CD14-positive monocyte (primary cell): ENCODE data around the gene SPTLC2. TPM values are rescaled to one million over a fixed set of nuclear protein-coding genes. Genes with fewer than 3 reads are reported as not detected.
"Not testable (repeated sequence)": the region's sequence is repeated elsewhere in the genome, so short reads cannot be mapped to it uniquely, and the experiment has no call there.

Source experiments
- DNase-seq, 3 donors: peaks; one replicate each; pipeline ENCODE4 v3.0.0-alpha.2; 2011 to 2022
- H2AFZ ChIP-seq: 2 replicates; pipeline ENCODE4 v1.6.0; 2012; ENCODE audit warnings: mild to moderate bottlenecking, low read depth, low read length, inconsistent platforms; ENCODE audit not compliant: insufficient read depth, poor library complexity, severe bottlenecking
- H3K27ac ChIP-seq, 2 donors: 1 replicate in 1 of 2; 2 replicates in 1 of 2; pipeline ENCODE4 v1.5.1; 2012 to 2013; ENCODE audit warnings: low read length in 2 of 2, control low read depth in 1 of 2, inconsistent platforms in 1 of 2, low read depth in 1 of 2, mild to moderate bottlenecking in 1 of 2
- H3K27me3 ChIP-seq, 2 donors: one replicate each; pipeline versions ENCODE4 v1.6.0 to v1.6.1; 2011 to 2013; ENCODE audit warnings: low read length in 2 of 2; ENCODE audit not compliant: control insufficient read depth in 2 of 2, insufficient read depth in 2 of 2
- H3K36me3 ChIP-seq, 2 donors: replicated peaks in 1 of 2; 1 replicate in 1 of 2; 2 replicates in 1 of 2; pipeline versions ENCODE4 v1.5.1 to v1.6.1; 2012 to 2013; ENCODE audit warnings: low read length in 2 of 2, control low read depth in 1 of 2, inconsistent platforms in 1 of 2, mild to moderate bottlenecking in 1 of 2; ENCODE audit not compliant: insufficient read depth in 2 of 2, control insufficient read depth in 1 of 2
- H3K4me1 ChIP-seq, 2 donors: 1 replicate in 1 of 2; 2 replicates in 1 of 2; pipeline versions ENCODE4 v1.5.1 to v1.6.1; 2012 to 2013; ENCODE audit warnings: low read length in 2 of 2, control low read depth in 1 of 2, inconsistent platforms in 1 of 2, mild to moderate bottlenecking in 1 of 2, moderate library complexity in 1 of 2; ENCODE audit not compliant: insufficient read depth in 2 of 2, control insufficient read depth in 1 of 2
- H3K4me2 ChIP-seq: replicated peaks from 2 replicates; pipeline ENCODE3; 2012; ENCODE audit warnings: low read length, moderate library complexity, mild to moderate bottlenecking; ENCODE audit not compliant: poor library complexity, severe bottlenecking; ENCODE audit errors: extremely low read depth
- H3K4me3 ChIP-seq, 3 experiments: fragments of 200-600 bp in 1 of 3; sonication (generic) in 1 of 3; replicated peaks in 1 of 3; 1 replicate in 2 of 3; 2 replicates in 1 of 3; pipeline ENCODE4 v1.5.1; 2011 to 2013; ENCODE audit warnings: low read length in 3 of 3, mild to moderate bottlenecking in 3 of 3, control low read depth in 2 of 3, low read depth in 2 of 3, inconsistent platforms in 1 of 3, moderate library complexity in 1 of 3
- H3K79me2 ChIP-seq: 2 replicates; pipeline ENCODE4 v1.6.0; 2012; ENCODE audit warnings: mild to moderate bottlenecking, control low read depth, inconsistent platforms, low read length, moderate library complexity; ENCODE audit not compliant: insufficient read depth
- H3K9ac ChIP-seq: 2 replicates; pipeline ENCODE4 v1.6.0; 2017; ENCODE audit warnings: low read length, mild to moderate bottlenecking; ENCODE audit not compliant: insufficient read depth, poor library complexity, severe bottlenecking
- H3K9me3 ChIP-seq, 2 donors: replicated peaks in 1 of 2; 1 replicate in 1 of 2; 2 replicates in 1 of 2; pipeline versions ENCODE4 v1.5.1 to v1.6.1; 2012 to 2013; ENCODE audit warnings: low read length in 2 of 2, control low read depth in 1 of 2; ENCODE audit not compliant: control insufficient read depth in 1 of 2, insufficient read depth in 1 of 2
- H4K20me1 ChIP-seq: 2 replicates; pipeline ENCODE4 v1.6.0; 2012; ENCODE audit warnings: mild to moderate bottlenecking, low read length, control low read depth, moderate library complexity; ENCODE audit not compliant: insufficient read depth
- H3K27ac Mint-ChIP-seq, 7 donors: one replicate each; pipeline ENCODE4 v1.8.0; 2020; ENCODE audit warnings: mild to moderate bottlenecking in 7 of 7, mixed read lengths in 7 of 7, moderate library complexity in 6 of 7, inconsistent platforms in 2 of 7
- H3K27me3 Mint-ChIP-seq, 3 donors: one replicate each; pipeline ENCODE4 v1.8.0; 2021 to 2022; ENCODE audit warnings: low read depth in 3 of 3, mild to moderate bottlenecking in 3 of 3, mixed read lengths in 3 of 3, moderate library complexity in 3 of 3, inconsistent platforms in 1 of 3
- H3K36me3 Mint-ChIP-seq, 2 donors: one replicate each; pipeline ENCODE4 v1.8.0; 2020; ENCODE audit warnings: mixed read lengths in 2 of 2, inconsistent platforms in 1 of 2, mild to moderate bottlenecking in 1 of 2
- H3K4me1 Mint-ChIP-seq: one replicate; pipeline ENCODE4 v1.8.0; 2020; ENCODE audit warnings: mild to moderate bottlenecking, mixed read lengths
- H3K4me3 Mint-ChIP-seq, 2 donors: one replicate each; pipeline ENCODE4 v1.8.0; 2020; ENCODE audit warnings: mild to moderate bottlenecking in 2 of 2, mixed read lengths in 2 of 2, moderate library complexity in 1 of 2
- H3K9me3 Mint-ChIP-seq, 7 donors: one replicate each; pipeline ENCODE4 v1.8.0; 2020 to 2022; ENCODE audit warnings: mixed read lengths in 7 of 7, mild to moderate bottlenecking in 6 of 7, moderate library complexity in 6 of 7, inconsistent platforms in 2 of 7
- CTCF ChIP-seq: fragments of 200-600 bp; IDR thresholded peaks from one replicate; pipeline ENCODE4 v1.8.0; 2022; ENCODE audit warnings: antibody characterized with exemption, mild to moderate bottlenecking
- WGBS: methylation state at CpG from one replicate; pipeline ENCODE4 v1.1.5; 2013; ENCODE audit warnings: missing lambda C conversion rate; ENCODE audit not compliant: insufficient coverage; 5-methylcytosine and 5-hydroxymethylcytosine counted together
- intact Hi-C, 2 donors: fragments of 100-400 bp; cut with micrococcal nuclease; formaldehyde crosslinking; loops; one replicate each; pipeline versions ENCODE4 v1.15.0 to v1.15.1; 2023
- polyA minus RNA-seq: library from RNA; depleted of rRNA, polyadenylated mRNA; stranded (reverse); fragments of >200 nt; gene quantifications from 2 replicates; pipeline ENCODE4 v1.2.3, GENCODE V29; 2012
- polyA plus RNA-seq, 3 donors: library from polyadenylated mRNA; depleted of rRNA in 1 of 3; unstranded in 2 of 3; stranded (reverse) in 1 of 3; fragments of 300-500 nt in 2 of 3; fragments of >200 nt in 1 of 3; fragmentation: Illumina TruSeq in 2 of 3; gene quantifications; 1 replicate in 2 of 3; 2 replicates in 1 of 3; pipeline ENCODE4 v1.2.3, GENCODE V29; 2012 to 2021
- total RNA-seq, 12 experiments: library from RNA in 1 of 12; stranded (reverse) in 1 of 12; fragments of 120-200 nt in 1 of 12; gene quantifications; one replicate each; pipeline ENCODE4 v1.2.4 and lab custom pipeline; 2013 to 2026; ENCODE audit warnings: mixed read lengths in 6 of 12, inconsistent platforms in 1 of 12

SPTLC2 gene
- 104 TPM for total RNA-seq (2013)
- polyA plus RNA-seq: 10 to 100 TPM; 38.1 to 81.9 (median 73.1) TPM
- 28.3 and 33.5 TPM in 2 replicates for polyA minus RNA-seq
- total RNA-seq (lab: John Stamatoyannopoulos, UW): 29.8 to 157 (median 111) reads per million in 11 experiments

GRCh38 chr14:77616454-77617229 is at the start of gene SPTLC2:
Gene SPTLC2 (minus strand): TSS chr14:77616637. CDS start chr14:77616579, 58 bp downstream.
- Mint-ChIP-seq H3K9me3 (peaks cover 0 to 3% (median 0%) of the 10 kb centered on the region in 7 donors), H3K4me1 (peaks cover 61% of the 10 kb centered on the region), H3K27ac (peak within 1 kb of the TSS; percentile 88 to 96 (median 94)), H3K4me3 (peak within 1 kb of the TSS; percentile 94 to 97), H3K36me3 (peaks cover 10 to 14% of the 10 kb centered on the region in 2 donors), H3K27me3 (peaks cover 0 to 3% (median 2%) of the 10 kb centered on the region in 3 donors)
- TF ChIP-seq CTCF: no peak
- Histone ChIP-seq H3K4me3 (peak within 1 kb of the TSS; percentile 82 to 99 (median 83)), H3K27me3 (no peaks in the 10 kb centered on the region), H3K27ac (peak within 1 kb of the TSS; percentile 84 to 87), H4K20me1 (peaks cover 40% of the 10 kb centered on the region), H3K36me3 (peaks cover 0 to 9% of the 10 kb centered on the region in 2 donors), H3K79me2 (peaks cover 45% of the 10 kb centered on the region), H2AFZ (peak within 1 kb of the TSS; percentile 67), H3K4me1 (peaks cover 28 to 55% of the 10 kb centered on the region in 2 donors), H3K9ac (peak within 1 kb of the TSS; percentile 87), H3K4me2 (peak within 1 kb of the TSS; percentile 72), H3K9me3 (no peaks in the 10 kb centered on the region)
- DNase-seq: peak; percentile 96 to 98 (median 96)
- under 1% methylated on average over 47 of the region's 58 CpGs for WGBS
- intact Hi-C loops: loop anchor here (10.0 kb wide), 1 partner anchor 52 kb away; no protein-coding TSS in a partner anchor

GRCh38 chr14:77663293-77663692 is 46.9 kb upstream of the SPTLC2 start:
- no peak for DNase-seq
- H3K4me3 ChIP-seq: no peak overlapping the region
- TF ChIP-seq CTCF: no peak
- H3K4me1 Mint-ChIP-seq: peaks cover 61% of the 10 kb centered on the region
- H3K27me3 ChIP-seq: no peaks in the 10 kb centered on the region
- H3K4me3 Mint-ChIP-seq: no peak overlapping the region
- no peak overlapping the region for H3K27ac ChIP-seq
- H3K4me2 ChIP-seq: no peak overlapping the region
- no peaks in the 10 kb centered on the region for H3K36me3 ChIP-seq
- no peak overlapping the region for H2AFZ ChIP-seq
- H3K27ac Mint-ChIP-seq: no peak overlapping the region
- whole genome bisulfite sequencing: 90% methylated on average over 2 of the region's 6 CpGs
- H3K9me3 ChIP-seq: no peaks in the 10 kb centered on the region
- peaks cover 51 to 56% of the 10 kb centered on the region in 2 donors for H3K4me1 ChIP-seq
- no peaks in the 10 kb centered on the region for H4K20me1 ChIP-seq
- no peaks in the 10 kb centered on the region for H3K79me2 ChIP-seq
- H3K36me3 Mint-ChIP-seq: peaks cover 1 to 4% of the 10 kb centered on the region in 2 donors
- H3K9me3 Mint-ChIP-seq: no peaks in the 10 kb centered on the region
- intact Hi-C loops: no loop called here
- H3K9ac ChIP-seq: no peak overlapping the region
- no peaks in the 10 kb centered on the region for H3K27me3 Mint-ChIP-seq

GRCh38 chr14:77661562-77661961 is 45.1 kb upstream of the SPTLC2 start:
- H2AFZ ChIP-seq, H3K4me3 Mint-ChIP-seq, DNase-seq, H3K27me3 Mint-ChIP-seq, H3K79me2 ChIP-seq, intact Hi-C loops, H3K36me3 Mint-ChIP-seq, H3K27ac ChIP-seq, H3K36me3 ChIP-seq, H3K9ac ChIP-seq, H3K9me3 ChIP-seq, H3K4me2 ChIP-seq, H3K27me3 ChIP-seq, H3K9me3 Mint-ChIP-seq, H4K20me1 ChIP-seq, H3K4me3 ChIP-seq: not testable (repeated sequence)
- Mint-ChIP-seq H3K4me1 (peaks cover 58% of the 10 kb centered on the region), H3K27ac (peak overlapping the region in 3 of 7 donors; percentile 96 to 98 (median 98))
- H3K4me1 ChIP-seq: peaks cover 52 to 56% of the 10 kb centered on the region in 2 donors
- WGBS: 91% methylated on average over 5 of the region's 9 CpGs
